Measurements from ENCODE around the gene TACSTD2. TPM values are rescaled to one million over a fixed set of nuclear protein-coding genes. Genes with fewer than 3 reads are reported as not detected.
"Not testable (repeated sequence)": the region's sequence is repeated elsewhere in the genome, so short reads cannot be mapped to it uniquely, and the experiment has no call there.

Gene TACSTD2
- total and polyA plus RNA-seq, 4 donors, result 0.11 to 0.47 (median 0.23) TPM

DNA sequence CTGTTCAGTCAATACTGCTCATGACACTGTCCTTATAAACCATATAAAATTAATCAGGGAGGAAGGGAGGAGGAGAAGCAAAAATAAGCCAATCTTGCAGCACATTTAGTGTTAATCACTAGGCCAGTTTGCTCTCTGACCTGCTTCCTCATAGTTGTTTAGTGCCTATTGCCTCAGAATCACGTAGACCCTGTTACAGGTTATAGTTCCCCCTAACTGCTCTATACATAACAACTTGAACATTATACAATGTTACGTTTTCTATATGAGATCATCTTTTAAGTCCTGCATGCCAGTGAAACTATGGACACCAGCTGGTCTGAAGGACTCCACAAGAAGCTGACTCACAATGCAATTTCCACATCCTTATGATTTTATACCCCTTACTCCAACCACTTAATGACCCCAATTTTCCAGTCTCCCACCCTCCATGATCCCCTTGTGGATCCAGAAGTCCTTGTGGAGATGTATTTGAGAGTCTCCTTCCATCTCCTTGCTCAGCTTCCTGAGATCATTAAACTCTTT is 34.9 kb upstream of the TACSTD2 start:
- H3K36me3 ChIP-seq (ENCODE audit: control insufficient read depth, insufficient read depth, low read length), result no peaks in the 10 kb centered on the region
- no peaks in the 10 kb centered on the region for H3K27me3 ChIP-seq (ENCODE audit: control insufficient read depth, insufficient read depth, low read length)
- 100% methylated on average over 2 of the region's 2 CpGs for WGBS (ENCODE audit: insufficient coverage)
- no peak overlapping the region for H3K27ac ChIP-seq (ENCODE audit: low read depth, low read length)
- H3K4me3 ChIP-seq (ENCODE audit: low read depth, low read length), result no peak overlapping the region
- no peaks in the 10 kb centered on the region for H3K9me3 ChIP-seq (ENCODE audit: control insufficient read depth, insufficient read depth, low read length)
- no peaks in the 10 kb centered on the region for H3K4me1 ChIP-seq (ENCODE audit: control insufficient read depth, insufficient read depth, low read length)
- DNase-seq (ENCODE audit: low read depth in 4 of 6, low spot score in 6 of 6), result no peak

DNA sequence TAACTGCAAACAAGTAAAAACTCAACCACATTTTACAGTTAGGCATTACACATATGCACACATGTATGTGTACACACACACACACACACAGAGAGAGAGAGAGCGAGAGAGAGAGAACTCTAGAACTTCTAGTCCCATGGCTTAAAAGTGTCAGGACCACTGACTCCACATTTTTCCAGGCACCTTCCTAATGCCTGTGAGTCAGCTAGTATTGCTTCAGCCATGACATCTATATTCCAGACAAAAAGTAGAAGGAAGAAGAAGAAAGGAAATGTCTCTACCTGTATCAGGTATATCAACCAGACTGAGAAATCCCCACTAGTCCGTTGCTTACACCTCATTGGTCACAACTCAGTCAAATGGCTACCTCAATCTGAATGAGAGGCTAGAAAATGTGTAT is 31.9 kb upstream of the TACSTD2 start:
- DNase-seq (ENCODE audit: low read depth in 4 of 6, low spot score in 6 of 6), result no peak
- H3K36me3 ChIP-seq (ENCODE audit: control insufficient read depth, insufficient read depth, low read length), result no peaks in the 10 kb centered on the region

DNA sequence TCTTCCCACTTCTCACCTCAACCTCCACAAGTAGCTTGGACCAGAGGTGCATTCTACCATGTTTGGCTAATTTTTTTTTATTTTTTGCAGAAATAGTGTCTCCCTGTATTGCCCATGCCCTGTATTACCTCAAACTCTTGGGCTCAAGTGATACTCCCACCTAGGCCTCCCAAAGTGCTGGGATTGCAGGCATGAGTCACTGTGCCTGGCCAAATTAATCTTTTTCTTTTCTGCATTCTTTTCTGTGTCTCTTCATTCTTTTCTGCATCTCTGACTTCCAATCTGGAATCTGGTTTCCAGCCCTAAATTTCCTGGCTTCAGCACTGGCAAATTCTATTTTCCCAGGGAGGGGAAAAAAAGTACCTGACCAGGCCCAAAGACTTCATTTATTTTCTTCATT is 31.2 kb upstream of the TACSTD2 start:
- no peak overlapping the region for H3K4me3 ChIP-seq (ENCODE audit: low read depth, low read length)
- no peaks in the 10 kb centered on the region for H3K36me3 ChIP-seq (ENCODE audit: control insufficient read depth, insufficient read depth, low read length)
- H3K27ac ChIP-seq (ENCODE audit: low read depth, low read length), result no peak overlapping the region
- no peak for DNase-seq (ENCODE audit: low read depth in 4 of 6, low spot score in 6 of 6)
- H3K27me3 ChIP-seq (ENCODE audit: control insufficient read depth, insufficient read depth, low read length), result no peaks in the 10 kb centered on the region
- H3K4me1 ChIP-seq (ENCODE audit: control insufficient read depth, insufficient read depth, low read length), result no peaks in the 10 kb centered on the region
- no peaks in the 10 kb centered on the region for H3K9me3 ChIP-seq (ENCODE audit: control insufficient read depth, insufficient read depth, low read length)

More for the DNA sequence above, 31.9 kb upstream of the TACSTD2 start:
- Histone ChIP-seq H3K27me3 (ENCODE audit: control insufficient read depth, insufficient read depth, low read length) (no peaks in the 10 kb centered on the region), H3K9me3 (ENCODE audit: control insufficient read depth, insufficient read depth, low read length) (no peaks in the 10 kb centered on the region), H3K4me1 (ENCODE audit: control insufficient read depth, insufficient read depth, low read length) (no peaks in the 10 kb centered on the region), H3K27ac (ENCODE audit: low read depth, low read length) (no peak overlapping the region), H3K4me3 (ENCODE audit: low read depth, low read length) (no peak overlapping the region)
- no CpG with 5 or more reads among the region's 2 CpGs for WGBS (ENCODE audit: insufficient coverage)

DNA sequence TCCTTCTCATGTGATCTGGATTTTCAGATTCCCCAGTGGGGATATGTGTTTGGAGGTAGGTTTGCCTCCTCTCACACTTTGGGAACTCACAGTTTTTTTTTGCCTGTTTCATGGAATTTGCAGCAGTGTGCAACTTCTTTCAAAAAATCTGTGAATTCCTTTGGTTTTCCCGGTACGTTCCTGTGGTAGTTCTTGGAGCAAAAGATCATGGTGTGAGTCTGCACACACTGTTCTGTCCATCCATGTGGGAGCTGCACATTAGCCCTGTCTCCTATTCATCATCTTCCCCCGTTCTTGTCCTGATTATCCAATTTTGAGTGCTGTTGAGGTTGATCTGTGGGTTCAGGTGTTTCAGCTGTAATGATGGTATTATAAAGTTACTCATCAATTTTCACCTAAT is 30.3 kb upstream of the TACSTD2 start:
- Histone ChIP-seq H3K27me3 (ENCODE audit: control insufficient read depth, insufficient read depth, low read length) (no peaks in the 10 kb centered on the region), H3K4me1 (ENCODE audit: control insufficient read depth, insufficient read depth, low read length) (no peaks in the 10 kb centered on the region), H3K27ac (ENCODE audit: low read depth, low read length) (no peak overlapping the region), H3K36me3 (ENCODE audit: control insufficient read depth, insufficient read depth, low read length) (no peaks in the 10 kb centered on the region), H3K4me3 (ENCODE audit: low read depth, low read length) (no peak overlapping the region), H3K9me3 (ENCODE audit: control insufficient read depth, insufficient read depth, low read length) (no peaks in the 10 kb centered on the region)
- no peak for DNase-seq (ENCODE audit: low read depth in 4 of 6, low spot score in 6 of 6)
- 100% methylated on average over 2 of the region's 3 CpGs for WGBS (ENCODE audit: insufficient coverage)

DNA sequence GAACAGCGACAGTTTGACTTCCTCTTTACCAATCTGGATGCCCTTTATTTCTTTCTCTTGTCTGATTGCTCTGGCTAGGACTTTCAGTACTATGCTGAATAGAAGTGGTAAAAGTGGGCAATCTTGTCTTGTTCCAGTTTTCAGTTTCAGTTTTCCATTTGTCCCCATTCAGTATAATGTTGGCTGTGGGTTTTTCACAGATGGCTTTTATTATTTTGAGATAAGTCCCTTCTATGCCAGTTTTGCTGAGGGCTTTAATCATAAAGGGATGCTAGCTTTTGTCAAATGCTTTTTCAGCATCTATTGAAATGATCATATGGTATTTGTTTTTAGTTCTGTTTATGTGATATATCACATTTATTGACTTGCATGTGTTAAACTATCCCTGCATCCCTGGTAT is 24.9 kb upstream of the TACSTD2 start:
- H3K27ac ChIP-seq (ENCODE audit: low read depth, low read length); H3K36me3 ChIP-seq (ENCODE audit: control insufficient read depth, insufficient read depth, low read length); H3K4me3 ChIP-seq (ENCODE audit: low read depth, low read length); DNase-seq (ENCODE audit: low read depth in 4 of 6, low spot score in 6 of 6); H3K4me1 ChIP-seq (ENCODE audit: control insufficient read depth, insufficient read depth, low read length); H3K9me3 ChIP-seq (ENCODE audit: control insufficient read depth, insufficient read depth, low read length); H3K27me3 ChIP-seq (ENCODE audit: control insufficient read depth, insufficient read depth, low read length): not testable (repeated sequence)
- no CpG with 5 or more reads among the region's 1 CpG for WGBS (ENCODE audit: insufficient coverage)

DNA sequence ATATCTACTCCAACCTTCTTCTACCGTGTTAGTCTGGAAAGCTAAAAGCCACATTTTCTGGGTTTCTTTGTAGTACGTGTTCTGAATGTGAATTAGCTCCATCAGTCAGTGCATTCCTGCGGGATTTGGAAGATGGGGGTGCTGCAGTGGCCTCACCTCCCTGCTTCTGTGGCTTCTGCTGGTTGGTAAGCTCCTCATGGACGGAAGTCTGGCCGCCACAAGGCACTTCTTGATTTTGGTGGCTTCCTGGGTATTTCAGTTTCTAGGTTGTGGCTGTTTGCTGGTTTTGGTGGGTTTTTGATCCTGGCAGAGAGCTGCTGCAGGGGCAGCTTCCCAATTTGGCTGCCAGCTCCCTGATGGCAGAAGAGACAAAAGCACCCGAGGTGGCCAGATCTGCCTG is 20.9 kb upstream of the TACSTD2 start:
- WGBS (ENCODE audit: insufficient coverage), result 77% methylated on average over 5 of the region's 6 CpGs
- Histone ChIP-seq H3K9me3 (ENCODE audit: control insufficient read depth, insufficient read depth, low read length) (no peaks in the 10 kb centered on the region), H3K4me3 (ENCODE audit: low read depth, low read length) (no peak overlapping the region), H3K27me3 (ENCODE audit: control insufficient read depth, insufficient read depth, low read length) (no peaks in the 10 kb centered on the region), H3K4me1 (ENCODE audit: control insufficient read depth, insufficient read depth, low read length) (peaks cover 9% of the 10 kb centered on the region), H3K27ac (ENCODE audit: low read depth, low read length) (no peak overlapping the region), H3K36me3 (ENCODE audit: control insufficient read depth, insufficient read depth, low read length) (no peaks in the 10 kb centered on the region)
- no peak for DNase-seq (ENCODE audit: low read depth in 4 of 6, low spot score in 6 of 6)

DNA sequence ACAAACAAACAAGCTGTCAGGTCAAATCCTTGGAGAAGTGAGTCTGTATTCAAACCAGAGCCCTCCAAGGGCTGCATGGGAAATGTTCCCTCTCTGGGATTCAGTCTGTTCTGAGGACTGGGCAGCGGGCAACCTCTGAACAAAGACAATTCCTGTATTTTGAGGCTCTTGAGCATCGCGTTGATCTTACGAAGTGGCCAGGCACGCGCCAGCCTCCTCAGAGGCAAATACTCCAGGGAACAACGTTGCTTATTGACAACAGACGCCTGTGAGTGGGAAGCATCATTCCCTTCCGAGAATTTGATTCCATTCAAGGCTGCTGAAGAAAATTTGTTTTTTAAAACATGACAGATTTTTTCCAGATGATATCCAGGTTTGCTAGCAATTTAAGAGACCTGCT is 20.0 kb upstream of the TACSTD2 start:
- H3K9me3 ChIP-seq (ENCODE audit: control insufficient read depth, insufficient read depth, low read length), result no peaks in the 10 kb centered on the region
- H3K27ac ChIP-seq (ENCODE audit: low read depth, low read length), result no peak overlapping the region
- H3K36me3 ChIP-seq (ENCODE audit: control insufficient read depth, insufficient read depth, low read length), result no peaks in the 10 kb centered on the region
- H3K4me1 ChIP-seq (ENCODE audit: control insufficient read depth, insufficient read depth, low read length), result peaks cover 13% of the 10 kb centered on the region
- DNase-seq (ENCODE audit: low read depth in 4 of 6, low spot score in 6 of 6), result peak in 2 of 6 donors; percentile 16 to 18
- WGBS (ENCODE audit: insufficient coverage), result 48% methylated on average over 7 of the region's 9 CpGs
- H3K4me3 ChIP-seq (ENCODE audit: low read depth, low read length), result no peak overlapping the region
- H3K27me3 ChIP-seq (ENCODE audit: control insufficient read depth, insufficient read depth, low read length), result no peaks in the 10 kb centered on the region

DNA sequence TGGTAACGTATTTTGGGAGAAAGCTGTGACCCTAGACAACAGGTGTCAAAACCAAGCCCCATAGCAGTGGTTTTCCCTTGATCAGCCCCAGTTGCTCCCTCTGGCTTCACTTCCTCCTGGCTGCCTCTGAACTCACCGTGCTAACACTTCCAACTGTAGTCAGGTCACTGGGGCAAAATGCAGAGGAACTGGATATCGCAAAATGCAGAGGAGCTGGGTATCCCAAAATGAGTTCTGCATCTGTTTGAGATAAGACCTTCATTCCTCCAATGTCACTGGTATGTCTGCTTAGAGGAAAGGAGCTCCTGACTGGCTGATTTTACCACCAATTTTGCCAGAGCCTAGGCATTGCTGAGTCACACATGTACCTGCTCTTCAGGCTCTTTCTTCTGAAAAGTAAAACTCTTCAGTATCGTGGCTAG is 19.6 kb upstream of the TACSTD2 start:
- Histone ChIP-seq H3K4me1 (ENCODE audit: control insufficient read depth, insufficient read depth, low read length) (peaks cover 13% of the 10 kb centered on the region), H3K27ac (ENCODE audit: low read depth, low read length) (no peak overlapping the region), H3K36me3 (ENCODE audit: control insufficient read depth, insufficient read depth, low read length) (no peaks in the 10 kb centered on the region), H3K9me3 (ENCODE audit: control insufficient read depth, insufficient read depth, low read length) (no peaks in the 10 kb centered on the region), H3K4me3 (ENCODE audit: low read depth, low read length) (no peak overlapping the region), H3K27me3 (ENCODE audit: control insufficient read depth, insufficient read depth, low read length) (no peaks in the 10 kb centered on the region)
- no peak for DNase-seq (ENCODE audit: low read depth in 4 of 6, low spot score in 6 of 6)
- 78% methylated on average over 4 of the region's 4 CpGs for WGBS (ENCODE audit: insufficient coverage)

DNA sequence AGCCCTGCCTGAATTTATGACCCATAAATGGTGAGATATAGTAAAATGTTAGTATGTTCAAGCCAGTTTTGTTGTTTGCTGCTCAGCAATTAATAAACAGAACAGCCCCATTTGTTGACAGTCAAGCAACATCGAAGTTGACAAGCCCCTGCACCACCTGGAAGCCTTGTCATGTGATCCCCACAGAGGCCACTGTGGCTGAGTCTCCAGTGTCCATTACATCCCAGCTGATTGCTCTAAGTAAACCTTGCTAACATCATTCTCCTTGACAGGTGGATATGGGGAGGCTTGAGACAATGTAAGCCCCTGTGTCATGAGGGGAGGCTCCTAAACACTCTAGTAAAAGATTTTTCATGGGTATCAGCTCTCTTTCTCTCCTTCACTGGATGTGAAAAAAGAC is 17.5 kb upstream of the TACSTD2 start:
- no peaks in the 10 kb centered on the region for H3K27me3 ChIP-seq (ENCODE audit: control insufficient read depth, insufficient read depth, low read length)
- no peak overlapping the region for H3K4me3 ChIP-seq (ENCODE audit: low read depth, low read length)
- H3K9me3 ChIP-seq (ENCODE audit: control insufficient read depth, insufficient read depth, low read length), result no peaks in the 10 kb centered on the region
- H3K27ac ChIP-seq (ENCODE audit: low read depth, low read length), result no peak overlapping the region
- WGBS (ENCODE audit: insufficient coverage), result 100% methylated on average over 1 of the region's 1 CpG
- no peaks in the 10 kb centered on the region for H3K36me3 ChIP-seq (ENCODE audit: control insufficient read depth, insufficient read depth, low read length)
- no peak for DNase-seq (ENCODE audit: low read depth in 4 of 6, low spot score in 6 of 6)
- peaks cover 13% of the 10 kb centered on the region for H3K4me1 ChIP-seq (ENCODE audit: control insufficient read depth, insufficient read depth, low read length)

DNA sequence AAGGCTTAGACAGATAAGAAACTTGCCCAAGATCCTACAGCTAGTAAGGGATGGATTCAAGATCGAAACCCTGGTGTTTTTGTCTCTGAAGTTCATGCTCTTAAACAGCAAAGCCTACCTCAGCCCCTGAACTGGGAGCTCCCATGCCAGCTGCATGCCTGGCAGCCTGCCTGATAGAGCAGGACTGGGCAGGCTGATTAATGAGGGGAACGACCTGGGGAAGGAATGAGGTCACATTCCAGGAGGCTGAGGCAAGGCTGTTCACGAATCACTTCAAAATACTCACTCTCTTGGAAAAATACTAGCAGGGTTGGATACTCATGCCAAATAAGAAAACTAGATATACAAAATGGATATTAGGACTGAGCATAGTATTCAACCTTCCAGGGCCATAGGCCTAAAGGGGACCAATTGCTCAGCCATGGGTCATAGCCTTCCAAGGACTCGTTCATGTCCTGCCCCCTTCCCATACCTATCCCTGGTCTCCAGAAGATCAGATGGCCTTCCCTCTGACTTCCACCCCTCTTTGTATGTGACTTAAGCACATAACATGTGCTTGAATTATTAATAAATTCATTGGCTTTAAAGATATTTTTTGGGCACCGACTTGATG is 15.6 kb upstream of the TACSTD2 start:
- H3K4me3 ChIP-seq (ENCODE audit: low read depth, low read length), result no peak overlapping the region
- no peak overlapping the region for H3K27ac ChIP-seq (ENCODE audit: low read depth, low read length)
- no peaks in the 10 kb centered on the region for H3K9me3 ChIP-seq (ENCODE audit: control insufficient read depth, insufficient read depth, low read length)
- peaks cover 9% of the 10 kb centered on the region for H3K4me1 ChIP-seq (ENCODE audit: control insufficient read depth, insufficient read depth, low read length)
- DNase-seq (ENCODE audit: low read depth in 4 of 6, low spot score in 6 of 6), result peak in 2 of 6 donors; percentile 27 to 62
- H3K27me3 ChIP-seq (ENCODE audit: control insufficient read depth, insufficient read depth, low read length), result no peaks in the 10 kb centered on the region
- 67% methylated on average over 1 of the region's 5 CpGs for WGBS (ENCODE audit: insufficient coverage)
- no peaks in the 10 kb centered on the region for H3K36me3 ChIP-seq (ENCODE audit: control insufficient read depth, insufficient read depth, low read length)

All from spinal cord (tissue), 10 donors.